WTC11 (cell line): ENCODE results near the gene THRA. TPM values are rescaled to one million over a fixed set of nuclear protein-coding genes. Genes with fewer than 3 reads are reported as not detected.

ENCODE experiments used
- ATAC-seq: fragments of 200-7000 bp; cut with Tn5 transposase; 2 replicates; pipeline ENCODE4 v1.10.0; 2021; ENCODE audit warnings: mild to moderate bottlenecking, moderate library complexity
- CTCF ChIA-PET: fragments of 300-600 bp; sonication (Branson Sonifier 250); formaldehyde crosslinking; loops from one replicate; lab custom pipeline; 2021; ENCODE audit warnings: antibody characterized with exemption; lab: Charles Lee
- POLR2A ChIA-PET: fragments of 350-600 bp; sonication (Branson Sonifier 250); formaldehyde crosslinking; loops from one replicate; lab custom pipeline; 2021; ENCODE audit warnings: antibody characterized with exemption; lab: Charles Lee
- DNase-seq: peaks from one replicate; pipeline ENCODE4 v3.0.0; 2021; ENCODE audit warnings: low spot score
- H3K27ac Mint-ChIP-seq: 2 replicates; pipeline ENCODE4 v1.8.0; 2021; ENCODE audit warnings: mixed read lengths
- H3K27me3 Mint-ChIP-seq: 2 replicates; pipeline ENCODE4 v1.8.0; 2021; ENCODE audit warnings: low read depth, mild to moderate bottlenecking, moderate library complexity, mixed read lengths
- H3K36me3 Mint-ChIP-seq: 2 replicates; pipeline ENCODE4 v1.8.0; 2021; ENCODE audit warnings: mixed read lengths
- H3K4me1 Mint-ChIP-seq: 2 replicates; pipeline ENCODE4 v1.8.0; 2022; ENCODE audit warnings: mixed read lengths
- H3K4me3 Mint-ChIP-seq: 2 replicates; pipeline ENCODE4 v1.8.0; 2021; ENCODE audit warnings: mild to moderate bottlenecking, moderate library complexity, mixed read lengths
- H3K9me3 Mint-ChIP-seq: 2 replicates; pipeline ENCODE4 v1.8.0; 2021; ENCODE audit warnings: mixed read lengths
- AFF4 ChIP-seq: sonication (generic); formaldehyde crosslinking; IDR thresholded peaks from 2 replicates; pipeline ENCODE4 v1.8.1; 2023; ENCODE audit warnings: mild to moderate bottlenecking, missing genetic modification reagents, borderline replicate concordance
- ARID4B ChIP-seq: sonication (generic); formaldehyde crosslinking; IDR thresholded peaks from 2 replicates; pipeline ENCODE4 v1.8.0; 2023; ENCODE audit warnings: missing genetic modification reagents, mild to moderate bottlenecking, borderline replicate concordance
- CDX4 ChIP-seq: fragments of 250-450 bp; sonication (Bioruptor Pico); IDR thresholded peaks from 2 replicates; pipeline ENCODE4 v1.9.0; 2021; ENCODE audit warnings: moderate library complexity, mild to moderate bottlenecking, inconsistent platforms, borderline replicate concordance
- GABPB1 ChIP-seq: sonication (generic); formaldehyde crosslinking; IDR thresholded peaks from 2 replicates; pipeline ENCODE4 v1.8.1; 2023; ENCODE audit warnings: mild to moderate bottlenecking, missing genetic modification reagents
- JUN ChIP-seq: sonication (generic); formaldehyde crosslinking; IDR thresholded peaks from 2 replicates; pipeline ENCODE4 v1.8.0; 2023; ENCODE audit warnings: mild to moderate bottlenecking, missing genetic modification reagents
- KAT7 ChIP-seq: sonication (generic); formaldehyde crosslinking; IDR thresholded peaks from 2 replicates; pipeline ENCODE4 v1.8.1; 2023; ENCODE audit warnings: missing genetic modification reagents, mild to moderate bottlenecking, borderline replicate concordance
- OVOL2 ChIP-seq: fragments of 250-450 bp; sonication (Bioruptor Pico); IDR thresholded peaks from 2 replicates; pipeline ENCODE4 v1.9.0; 2021; ENCODE audit warnings: mild to moderate bottlenecking, borderline replicate concordance
- RELA ChIP-seq: sonication (generic); formaldehyde crosslinking; IDR thresholded peaks from 2 replicates; pipeline ENCODE4 v1.8.1; 2022; ENCODE audit warnings: missing genetic modification reagents, mild to moderate bottlenecking, borderline replicate concordance
- ZNF138 ChIP-seq: sonication (generic); formaldehyde crosslinking; conservative IDR thresholded peaks from 2 replicates; pipeline ENCODE4 v1.8.1; 2022; ENCODE audit warnings: mild to moderate bottlenecking, moderate library complexity, missing genetic modification reagents
- ZNF263 ChIP-seq: sonication (generic); formaldehyde crosslinking; IDR thresholded peaks from 2 replicates; pipeline ENCODE4 v1.8.1; 2022; ENCODE audit warnings: low read depth, mild to moderate bottlenecking, moderate library complexity, missing genetic modification reagents
- ZNF532 ChIP-seq: fragments of 250-450 bp; sonication (Bioruptor Pico); IDR thresholded peaks from 2 replicates; pipeline ENCODE4 v1.9.0; 2021; ENCODE audit warnings: mild to moderate bottlenecking, borderline replicate concordance
- ZNF671 ChIP-seq: fragments of 250-450 bp; sonication (Bioruptor Pico); IDR thresholded peaks from 2 replicates; pipeline ENCODE4 v1.8.0; 2021; ENCODE audit warnings: mild to moderate bottlenecking
- total RNA-seq: library from RNA; stranded (reverse); gene quantifications from 3 replicates; pipeline ENCODE4 v1.2.3, GENCODE V29; 2021
- TF ChIP-seq, protein P1 (sequence below): fragments of 250-450 bp; sonication (Bioruptor Pico); IDR thresholded peaks from 2 replicates; pipeline ENCODE4 v1.8.0; 2021; ENCODE audit warnings: mild to moderate bottlenecking
- TF ChIP-seq, protein P2 (sequence below): sonication (generic); formaldehyde crosslinking; IDR thresholded peaks from 2 replicates; pipeline ENCODE4 v1.8.1; 2022; ENCODE audit warnings: low read depth, missing genetic modification reagents, borderline replicate concordance
- TF ChIP-seq, protein P3 (sequence below): sonication (generic); formaldehyde crosslinking; IDR thresholded peaks from 2 replicates; pipeline ENCODE4 v1.8.1; 2023; ENCODE audit warnings: mild to moderate bottlenecking, missing genetic modification reagents, moderate library complexity

THRA gene
- total RNA-seq, 1 experiment from 2014 or later = 15.9 TPM

GRCh38 chr17:40093580-40094201 is 30.9 kb downstream of the THRA start (continued):
- TF ChIP-seq ARID4B (CRISPR knock-in tag) (no peak), ZNF138 (CRISPR knock-in tag) (no peak), AFF4 (CRISPR knock-in tag) (no peak), OVOL2 (no peak)

- DNase-seq (no peak), ATAC-seq (no peak)
- Mint-ChIP-seq H3K4me1 (peaks cover 34% of the 10 kb centered on the region), H3K27me3 (peaks cover 16% of the 10 kb centered on the region), H3K9me3 (no peaks in the 10 kb centered on the region), H3K27ac (no peak overlapping the region), H3K36me3 (peaks cover 29% of the 10 kb centered on the region), H3K4me3 (no peak overlapping the region)
- CTCF ChIA-PET = interaction anchor here (0.8 to 3.3 kb wide), 3 partner anchors 9 to 20 kb away, joined by 3 to 15 read pairs (median 11); no protein-coding TSS in a partner anchor
- POLR2A ChIA-PET = no interaction called here
- TF ChIP-seq, protein P1, sequence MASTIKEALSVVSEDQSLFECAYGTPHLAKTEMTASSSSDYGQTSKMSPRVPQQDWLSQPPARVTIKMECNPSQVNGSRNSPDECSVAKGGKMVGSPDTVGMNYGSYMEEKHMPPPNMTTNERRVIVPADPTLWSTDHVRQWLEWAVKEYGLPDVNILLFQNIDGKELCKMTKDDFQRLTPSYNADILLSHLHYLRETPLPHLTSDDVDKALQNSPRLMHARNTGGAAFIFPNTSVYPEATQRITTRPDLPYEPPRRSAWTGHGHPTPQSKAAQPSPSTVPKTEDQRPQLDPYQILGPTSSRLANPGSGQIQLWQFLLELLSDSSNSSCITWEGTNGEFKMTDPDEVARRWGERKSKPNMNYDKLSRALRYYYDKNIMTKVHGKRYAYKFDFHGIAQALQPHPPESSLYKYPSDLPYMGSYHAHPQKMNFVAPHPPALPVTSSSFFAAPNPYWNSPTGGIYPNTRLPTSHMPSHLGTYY (CRISPR knock-in tag) = no peak
- TF ChIP-seq, protein P2, sequence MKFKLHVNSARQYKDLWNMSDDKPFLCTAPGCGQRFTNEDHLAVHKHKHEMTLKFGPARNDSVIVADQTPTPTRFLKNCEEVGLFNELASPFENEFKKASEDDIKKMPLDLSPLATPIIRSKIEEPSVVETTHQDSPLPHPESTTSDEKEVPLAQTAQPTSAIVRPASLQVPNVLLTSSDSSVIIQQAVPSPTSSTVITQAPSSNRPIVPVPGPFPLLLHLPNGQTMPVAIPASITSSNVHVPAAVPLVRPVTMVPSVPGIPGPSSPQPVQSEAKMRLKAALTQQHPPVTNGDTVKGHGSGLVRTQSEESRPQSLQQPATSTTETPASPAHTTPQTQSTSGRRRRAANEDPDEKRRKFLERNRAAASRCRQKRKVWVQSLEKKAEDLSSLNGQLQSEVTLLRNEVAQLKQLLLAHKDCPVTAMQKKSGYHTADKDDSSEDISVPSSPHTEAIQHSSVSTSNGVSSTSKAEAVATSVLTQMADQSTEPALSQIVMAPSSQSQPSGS (CRISPR knock-in tag) = no peak
- TF ChIP-seq, protein P3, sequence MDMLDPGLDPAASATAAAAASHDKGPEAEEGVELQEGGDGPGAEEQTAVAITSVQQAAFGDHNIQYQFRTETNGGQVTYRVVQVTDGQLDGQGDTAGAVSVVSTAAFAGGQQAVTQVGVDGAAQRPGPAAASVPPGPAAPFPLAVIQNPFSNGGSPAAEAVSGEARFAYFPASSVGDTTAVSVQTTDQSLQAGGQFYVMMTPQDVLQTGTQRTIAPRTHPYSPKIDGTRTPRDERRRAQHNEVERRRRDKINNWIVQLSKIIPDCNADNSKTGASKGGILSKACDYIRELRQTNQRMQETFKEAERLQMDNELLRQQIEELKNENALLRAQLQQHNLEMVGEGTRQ (CRISPR knock-in tag) = no peak
- no peak for TF ChIP-seq GABPB1 (CRISPR knock-in tag)
- no peak for TF ChIP-seq JUN (CRISPR knock-in tag)
- TF ChIP-seq ZNF532 = no peak
- no peak for TF ChIP-seq ZNF671
- TF ChIP-seq ZNF263 (CRISPR knock-in tag) = no peak
- TF ChIP-seq KAT7 (CRISPR knock-in tag) = no peak
- TF ChIP-seq RELA (CRISPR knock-in tag) = no peak
- no peak for TF ChIP-seq CDX4
Measured at GRCh38 chr17:40094874-40095273, 32.1 kb downstream of the THRA start.
